RCC 7860 (cell line): ENCODE results near the gene HSD17B1.
A peak's percentile ranks its signal among the peaks of the same experiment; 100 is the strongest.
"Not testable (repeated sequence)": the region's sequence is repeated elsewhere in the genome, so short reads cannot be mapped to it uniquely, and the experiment has no call there.

ENCODE experiments used
- DNase-seq: peaks from one replicate; pipeline ENCODE4 v3.0.0-alpha.2; 2015; ENCODE audit warnings: low spot score
- FAIRE-seq: peaks from 2 replicates; lab custom pipeline; 2012; peaks lifted over from hg19 to GRCh38; lab: Jason Lieb, UNC

HSD17B1 gene

DNA sequence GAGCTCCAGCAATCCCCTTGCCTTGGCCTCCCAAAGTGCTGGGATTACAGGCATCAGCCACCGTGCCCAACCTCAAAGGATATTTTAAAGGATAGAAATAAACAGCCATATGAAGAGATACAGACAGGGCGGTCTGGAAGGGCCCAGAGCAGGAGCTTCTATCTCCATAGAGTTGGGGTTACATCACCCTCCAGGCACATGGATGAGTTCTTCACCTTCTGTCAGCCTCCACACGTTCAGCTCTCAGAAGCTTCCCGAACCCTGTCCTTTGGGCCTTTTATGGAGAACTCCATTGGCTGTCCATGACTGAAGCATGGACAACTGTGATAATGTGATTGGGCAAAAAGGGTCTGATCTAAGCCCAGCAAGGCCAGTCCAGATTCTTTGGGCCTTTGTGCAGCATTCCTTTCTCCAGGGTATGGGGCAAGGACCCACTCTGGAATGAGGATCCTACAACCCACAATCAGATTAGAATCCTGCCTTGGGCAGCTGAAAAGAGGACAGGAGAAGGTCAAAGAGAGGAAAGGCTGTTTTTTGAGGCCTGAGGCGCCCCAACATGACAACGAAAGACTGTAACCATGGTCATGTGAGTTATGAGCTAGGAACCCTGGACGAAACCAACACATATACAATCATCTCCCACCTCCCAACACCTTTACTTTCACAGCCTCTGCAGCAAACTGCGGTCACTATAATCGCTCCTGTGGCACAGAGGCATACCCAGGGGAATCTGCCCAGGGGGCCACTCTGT is 6.8 kb upstream of the HSD17B1 start:
- not testable (repeated sequence) for FAIRE-seq, DNase-seq

DNA sequence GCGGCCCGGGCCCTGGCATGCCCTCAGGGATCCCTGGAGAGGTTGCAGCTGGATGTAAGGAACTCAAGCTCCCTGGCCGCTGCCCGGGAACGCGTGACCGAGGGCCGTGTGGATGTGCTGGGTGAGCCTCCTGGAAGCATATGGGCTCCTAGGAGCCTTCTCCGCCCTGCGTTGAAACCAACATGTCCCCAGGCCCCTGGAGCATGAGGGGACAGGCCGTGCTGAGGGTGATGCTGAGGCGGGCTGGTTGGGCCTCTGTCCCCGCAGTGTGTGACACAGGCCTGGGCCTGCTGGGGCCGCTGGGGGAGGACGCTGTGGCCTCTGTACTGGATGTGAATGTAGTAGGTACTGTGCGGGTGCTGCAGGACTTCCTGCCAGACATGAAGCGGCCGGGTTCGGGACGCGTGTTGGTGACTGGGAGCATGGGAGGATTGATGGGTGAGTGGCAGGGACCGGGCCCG is 5.7 kb upstream of the HSD17B1 start:
- no peak for FAIRE-seq

DNA sequence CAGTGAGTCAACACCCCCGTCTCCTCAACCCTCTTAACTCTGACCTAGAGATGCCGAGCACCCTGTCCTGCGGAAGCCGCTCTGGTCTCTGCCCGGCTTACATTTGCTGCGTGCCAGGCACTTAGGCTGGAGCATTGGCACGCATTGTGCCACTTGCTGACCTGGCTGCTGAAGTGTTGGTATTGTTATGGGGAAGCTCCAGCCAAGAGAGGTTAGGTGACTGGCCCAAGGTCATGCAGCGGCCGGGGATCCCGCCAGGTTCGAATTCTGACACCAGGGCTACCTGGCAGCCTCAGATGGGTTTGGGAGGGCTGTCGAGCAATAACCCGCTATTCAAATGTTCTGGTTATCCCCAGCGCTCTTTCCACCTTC is 5.0 kb upstream of the HSD17B1 start:
- DNase-seq: no peak
- FAIRE-seq: no peak

More for the DNA sequence above, 5.7 kb upstream of the HSD17B1 start:
- no peak for DNase-seq

DNA sequence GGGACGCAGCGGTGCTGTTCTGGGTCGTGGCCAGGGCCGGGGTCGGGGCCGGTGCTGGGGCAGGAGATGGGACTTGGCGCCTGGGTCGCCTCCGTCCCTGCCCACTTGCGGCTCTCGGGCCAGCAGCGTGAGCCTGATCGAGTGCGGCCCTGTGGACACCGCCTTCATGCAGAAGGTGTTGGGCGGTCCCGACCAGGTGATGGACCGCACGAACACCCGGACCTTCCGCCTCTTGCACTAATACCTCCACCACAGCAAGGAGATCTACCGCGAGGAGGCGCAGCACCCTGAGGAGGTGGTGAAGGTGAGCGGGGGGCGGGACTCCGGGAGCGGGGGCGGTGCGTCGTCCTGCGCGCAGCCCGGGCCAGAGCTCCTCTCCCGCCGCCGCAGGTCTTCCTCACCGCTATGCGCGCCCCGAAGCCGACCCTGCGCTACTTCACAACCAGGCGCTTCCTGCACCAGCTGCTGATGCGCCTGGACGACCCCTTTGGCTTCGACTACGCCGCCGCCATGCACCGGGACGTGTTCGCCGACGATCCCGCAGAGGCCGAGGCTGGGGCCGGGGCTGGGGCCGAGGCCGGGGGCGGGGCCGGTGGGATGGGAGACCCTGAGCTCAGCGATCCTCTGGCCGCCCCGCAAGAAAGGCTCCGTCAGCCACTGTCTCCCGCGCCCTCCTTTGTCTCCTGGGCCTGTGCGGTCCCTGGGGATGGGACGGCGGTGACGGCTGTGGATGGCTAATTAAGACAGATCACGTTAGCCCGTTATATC is 4.5 kb upstream of the HSD17B1 start:
- DNase-seq (no peak), FAIRE-seq (no peak)

- no peak for FAIRE-seq
- no peak for DNase-seq
Measured at GRCh38 chr17:42548993-42549755, 3.5 kb upstream of the HSD17B1 start.

- no peak for DNase-seq
- no peak for FAIRE-seq
Measured at GRCh38 chr17:42553161-42553818, 567 bp downstream of the HSD17B1 start.

DNA sequence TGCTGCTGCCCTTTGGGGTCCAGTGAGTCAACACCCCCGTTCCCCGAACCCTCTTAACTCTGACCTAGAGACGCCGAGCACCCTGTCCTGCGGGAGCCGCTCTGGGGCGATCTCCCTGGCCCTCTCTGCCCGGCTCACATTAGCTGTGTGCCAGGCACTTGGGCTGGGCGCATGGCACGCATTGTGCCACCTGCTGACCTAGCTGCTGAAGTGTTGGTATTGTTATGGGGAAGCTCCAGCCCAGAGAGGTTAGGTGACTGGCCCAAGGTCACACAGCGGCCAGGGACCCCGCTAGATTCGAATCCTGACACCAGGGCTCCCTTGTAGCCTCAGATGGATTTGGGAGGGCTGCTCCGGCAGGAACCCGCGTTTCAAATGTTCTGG is 1.1 kb downstream of the HSD17B1 start:
- FAIRE-seq: no peak
- DNase-seq: peak; percentile 19

GRCh38 chr17:42554250-42555121 is 1.8 kb downstream of the HSD17B1 start:
- FAIRE-seq (no peak), DNase-seq (peak; percentile 71)

GRCh38 chr17:42555122-42555622 is 2.4 kb downstream of the HSD17B1 start:
- FAIRE-seq (no peak), DNase-seq (no peak)

- not testable (repeated sequence) for FAIRE-seq
Measured at GRCh38 chr17:42555961-42556617, 3.4 kb downstream of the HSD17B1 start.

GRCh38 chr17:42559075-42559474 is 6.4 kb downstream of the HSD17B1 start:
- FAIRE-seq (no peak), DNase-seq (no peak)

More at GRCh38 chr17:42555961-42556617, 3.4 kb downstream of the HSD17B1 start:
- not testable (repeated sequence) for DNase-seq

DNA sequence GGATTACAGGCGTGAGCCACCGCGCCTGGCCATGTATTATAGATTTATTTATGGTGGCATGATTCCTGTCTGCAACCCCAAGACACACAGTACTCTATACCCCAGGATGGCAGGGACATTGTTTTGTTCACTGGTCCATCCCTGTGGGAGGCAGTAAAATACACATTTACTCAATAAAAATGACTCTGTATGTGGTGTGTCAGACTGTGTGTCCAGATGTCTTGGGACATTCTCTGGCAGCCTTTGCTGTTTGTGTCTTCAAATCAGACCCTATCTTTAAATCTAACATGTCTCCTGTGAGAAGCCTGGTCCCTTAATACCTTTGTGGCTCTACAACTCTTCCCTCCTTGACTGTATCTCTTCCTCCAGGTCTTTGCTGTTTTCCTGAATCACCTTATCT is 7.5 kb downstream of the HSD17B1 start:
- no peak for DNase-seq
- no peak for FAIRE-seq

DNA sequence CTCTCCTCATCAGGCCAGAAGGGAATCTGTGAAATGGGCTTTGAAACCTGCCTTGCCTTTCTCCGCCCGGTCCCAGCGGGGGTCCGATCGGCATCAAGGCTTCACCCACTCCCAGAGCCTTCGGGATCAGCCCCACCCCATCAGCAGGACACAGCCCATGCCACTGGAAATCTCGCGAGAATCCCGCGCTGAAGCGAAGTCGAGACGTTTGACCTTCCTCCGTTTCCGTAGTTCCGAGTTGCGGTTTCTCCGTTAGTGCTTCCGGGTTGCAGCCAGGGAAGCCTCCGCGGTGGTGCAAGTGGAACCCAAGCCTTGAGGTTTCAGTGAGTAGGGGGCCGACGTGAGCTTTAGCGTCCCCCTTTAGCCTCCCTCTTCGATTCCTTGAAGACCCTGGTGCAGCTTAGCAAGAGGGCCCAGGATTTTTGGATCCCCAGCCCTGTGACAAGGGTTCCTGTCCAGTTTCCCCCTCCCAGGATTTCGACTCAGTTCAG is 9.2 kb downstream of the HSD17B1 start, which contains the start of gene COASY:
COASY (plus strand) TSS at position 252 of the 491 bp plus-strand sequence. CDS start 475 bp downstream, outside the sequence.
- FAIRE-seq (peak; percentile 70), DNase-seq (peak; percentile 93)

GRCh38 chr17:42562388-42563142 is 9.8 kb downstream of the HSD17B1 start:
- DNase-seq (peak; percentile 22), FAIRE-seq (no peak)

DNA sequence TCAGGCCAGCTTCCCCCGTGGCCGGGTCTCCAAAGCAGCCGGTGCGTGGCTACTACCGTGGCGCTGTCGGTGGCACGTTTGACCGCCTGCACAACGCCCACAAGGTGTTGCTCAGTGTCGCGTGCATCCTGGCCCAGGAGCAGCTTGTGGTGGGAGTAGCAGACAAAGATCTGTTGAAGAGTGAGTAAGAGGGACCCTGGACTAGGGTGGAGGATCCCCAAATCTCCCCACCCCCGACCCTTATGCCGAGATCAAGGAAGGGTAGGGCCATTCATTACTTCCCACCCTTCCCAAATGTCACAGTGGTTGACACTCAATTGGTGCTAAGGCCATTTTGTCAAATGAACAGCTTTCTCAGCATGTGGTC is 10.4 kb downstream of the HSD17B1 start:
- DNase-seq: no peak
- FAIRE-seq: no peak

GRCh38 chr17:42563543-42563942 is 10.8 kb downstream of the HSD17B1 start:
- DNase-seq (peak; percentile 52), FAIRE-seq (no peak)

- no peak for FAIRE-seq
- DNase-seq: no peak
Measured at GRCh38 chr17:42563950-42564349, 11.2 kb downstream of the HSD17B1 start.
